MM.1S (cell line): ENCODE data around the gene DNAJB1.

Experiments
- DNase-seq: peaks from one replicate; pipeline ENCODE4 v3.0.0-alpha.2; 2015
- H2AFZ ChIP-seq: fragments of 300-600 bp; sonication (generic); 2 replicates; pipeline ENCODE4 v1.6.0; 2016; ENCODE audit warnings: antibody characterized with exemption, low read length
- H3F3A ChIP-seq: fragments of 300-600 bp; sonication (generic); 2 replicates; pipeline ENCODE4 v1.6.1; 2016; ENCODE audit warnings: mild to moderate bottlenecking, antibody characterized with exemption, low read length, moderate library complexity, mixed read lengths; ENCODE audit not compliant: insufficient read depth
- H3K27ac ChIP-seq: fragments of 300-600 bp; sonication (generic); 2 replicates; pipeline ENCODE4 v1.5.1; 2016; ENCODE audit warnings: mild to moderate bottlenecking, low read length
- H3K27me3 ChIP-seq: fragments of 300-600 bp; sonication (generic); replicated peaks from 2 replicates; pipeline ENCODE4 v1.6.0; 2016; ENCODE audit warnings: low read length; ENCODE audit not compliant: insufficient read depth
- H3K36me3 ChIP-seq: fragments of 300-600 bp; sonication (generic); replicated peaks from 2 replicates; pipeline ENCODE4 v1.6.1; 2016; ENCODE audit warnings: mild to moderate bottlenecking, low read length, mixed read lengths; ENCODE audit not compliant: insufficient read depth
- H3K4me1 ChIP-seq: fragments of 300-600 bp; sonication (generic); 2 replicates; pipeline ENCODE4 v1.6.1; 2016; ENCODE audit warnings: low read length, mixed read lengths
- H3K4me2 ChIP-seq: fragments of 300-600 bp; sonication (generic); 2 replicates; pipeline ENCODE4 v1.6.0; 2016; ENCODE audit warnings: low read depth, low read length
- H3K4me3 ChIP-seq: fragments of 300-600 bp; sonication (generic); 2 replicates; pipeline ENCODE4 v1.5.1; 2016; ENCODE audit warnings: low read length, mixed read lengths
- H3K79me2 ChIP-seq: fragments of 300-600 bp; sonication (generic); 2 replicates; pipeline ENCODE4 v1.6.1; 2016; ENCODE audit warnings: mixed run types, low read length, mixed read lengths
- H3K9ac ChIP-seq: fragments of 300-600 bp; sonication (generic); 2 replicates; pipeline ENCODE4 v1.6.1; 2016; ENCODE audit warnings: low read length, mixed read lengths
- H3K9me2 ChIP-seq: fragments of 300-600 bp; sonication (generic); replicated peaks from 2 replicates; pipeline ENCODE4 v1.6.1; 2016; ENCODE audit warnings: mild to moderate bottlenecking, low read length, mixed read lengths; ENCODE audit not compliant: insufficient read depth
- H3K9me3 ChIP-seq: fragments of 300-600 bp; sonication (generic); replicated peaks from 2 replicates; pipeline ENCODE4 v1.6.1; 2016; ENCODE audit warnings: mild to moderate bottlenecking, low read length, mixed read lengths; ENCODE audit not compliant: insufficient read depth
- H4K20me1 ChIP-seq: fragments of 300-600 bp; sonication (generic); 2 replicates; pipeline ENCODE4 v1.6.1; 2016; ENCODE audit warnings: mild to moderate bottlenecking, low read length, moderate library complexity, mixed read lengths; ENCODE audit not compliant: insufficient read depth
- CTCF ChIP-seq: fragments of 300-600 bp; sonication (generic); IDR thresholded peaks from 2 replicates; pipeline ENCODE4 v1.5.1; 2016; ENCODE audit warnings: antibody characterized with exemption, low read length, mixed read lengths
- EZH2 ChIP-seq: fragments of 300-600 bp; sonication (generic); optimal IDR thresholded peaks from 2 replicates; pipeline ENCODE3; 2017; ENCODE audit warnings: low read depth, mild to moderate bottlenecking, antibody characterized with exemption, low read length, mixed read lengths
- EZH2phosphoT487 ChIP-seq: fragments of 300-600 bp; sonication (generic); IDR thresholded peaks from 2 replicates; pipeline ENCODE4 v1.6.1; 2018; ENCODE audit warnings: antibody characterized with exemption, low read length

Gene DNAJB1

DNA sequence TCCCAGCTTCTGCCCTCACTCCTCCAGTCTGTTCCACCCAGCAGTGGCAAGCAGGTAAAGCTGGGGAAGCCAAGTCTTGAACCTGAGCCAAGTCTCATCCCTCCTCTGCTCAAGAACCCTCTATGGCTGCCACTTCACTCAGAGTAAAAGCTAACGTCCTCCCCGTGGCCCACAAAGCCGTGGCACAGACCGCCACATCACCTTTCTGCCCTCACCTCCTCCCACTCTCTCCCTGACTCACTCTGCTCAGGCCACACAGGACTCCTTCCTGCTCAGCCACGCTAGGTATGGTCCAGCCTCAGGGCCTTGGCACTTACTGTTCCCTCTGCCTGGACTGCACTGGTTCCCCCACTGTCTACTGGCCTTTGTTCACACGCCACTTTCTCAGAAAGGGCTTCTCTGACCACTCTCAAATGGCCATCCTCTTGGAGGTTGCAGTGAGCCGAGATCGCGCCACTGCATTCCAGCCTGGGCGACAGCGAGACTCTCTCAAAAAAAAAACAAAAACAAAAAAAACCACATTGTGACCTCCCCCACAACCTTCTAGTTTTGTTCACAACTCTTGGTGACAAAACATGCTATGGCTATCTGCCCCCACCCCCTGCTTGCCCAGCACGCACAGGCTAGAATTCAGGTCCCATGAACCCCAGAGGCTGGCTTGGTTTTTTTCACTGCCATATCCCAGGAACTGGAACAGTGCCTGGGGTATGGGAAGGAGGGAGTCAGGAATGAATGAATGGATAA, 37.9 kb upstream of the DNAJB1 start:
- Histone ChIP-seq H3K9me2 (no peaks in the 10 kb centered on the region), H3K27ac (no peak overlapping the region), H3K36me3 (no peaks in the 10 kb centered on the region), H3K27me3 (no peaks in the 10 kb centered on the region), H3K4me1 (no peaks in the 10 kb centered on the region), H4K20me1 (0 out of 2 replicates have a peak, but pooled peaks cover 3% of the 10 kb centered on the region), H3K9ac (no peak overlapping the region), H2AFZ (no peak overlapping the region), H3K4me3 (no peak overlapping the region), H3K79me2 (peaks cover 63% of the 10 kb centered on the region), H3F3A (no peaks in the 10 kb centered on the region), H3K4me2 (no peak overlapping the region), H3K9me3 (no peaks in the 10 kb centered on the region)
- TF ChIP-seq CTCF, result no peak
- no peak for TF ChIP-seq EZH2
- TF ChIP-seq EZH2phosphoT487, result no peak
- no peak for DNase-seq

DNA sequence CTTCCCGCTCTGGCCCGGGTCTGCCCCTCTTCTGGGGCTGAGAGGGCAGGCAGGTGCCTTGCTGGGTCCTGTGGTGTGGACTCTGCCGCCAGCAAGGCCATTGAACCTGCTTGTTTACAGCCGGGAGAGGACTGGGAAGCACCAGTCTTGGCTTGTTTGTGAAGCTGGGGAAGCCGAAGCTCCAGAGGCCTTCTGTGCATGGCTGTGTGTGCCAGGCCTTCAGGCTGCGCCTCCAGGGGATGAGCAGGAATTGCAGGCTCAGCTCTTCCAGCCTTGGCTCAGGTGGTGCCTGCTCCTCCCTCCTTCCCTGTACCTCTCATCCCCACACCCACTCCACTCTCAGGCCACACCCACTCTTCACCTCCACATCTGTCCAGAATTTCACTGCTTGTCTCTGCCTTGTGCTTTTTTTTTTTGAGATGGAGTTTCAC, 36.2 kb upstream of the DNAJB1 start:
- Histone ChIP-seq H3K4me3 (no peak overlapping the region), H4K20me1 (0 out of 2 replicates have a peak, but pooled peaks cover 3% of the 10 kb centered on the region), H3K36me3 (no peaks in the 10 kb centered on the region), H3K9me3 (no peaks in the 10 kb centered on the region), H3K9me2 (no peaks in the 10 kb centered on the region), H3K27ac (no peak overlapping the region), H3K9ac (no peak overlapping the region), H3K79me2 (peaks cover 58% of the 10 kb centered on the region), H2AFZ (no peak overlapping the region), H3K4me1 (no peaks in the 10 kb centered on the region), H3K4me2 (no peak overlapping the region), H3K27me3 (no peaks in the 10 kb centered on the region), H3F3A (no peaks in the 10 kb centered on the region)
- DNase-seq, result no peak
- TF ChIP-seq CTCF (no peak), EZH2phosphoT487 (no peak), EZH2 (no peak)

GRCh38 chr19:14553939-14554243, 35.7 kb upstream of the DNAJB1 start:
- Histone ChIP-seq H3K9me3 (no peaks in the 10 kb centered on the region), H3K79me2 (peaks cover 53% of the 10 kb centered on the region), H3F3A (no peaks in the 10 kb centered on the region), H3K9ac (no peak overlapping the region), H3K9me2 (no peaks in the 10 kb centered on the region), H3K4me1 (no peaks in the 10 kb centered on the region), H3K27ac (no peak overlapping the region), H3K27me3 (no peaks in the 10 kb centered on the region), H4K20me1 (0 out of 2 replicates have a peak, but pooled peaks cover 3% of the 10 kb centered on the region), H2AFZ (no peak overlapping the region), H3K4me3 (no peak overlapping the region), H3K4me2 (no peak overlapping the region), H3K36me3 (no peaks in the 10 kb centered on the region)
- no peak for DNase-seq
- TF ChIP-seq EZH2, result no peak
